ENCODE results near the gene C3orf49.

DNA sequence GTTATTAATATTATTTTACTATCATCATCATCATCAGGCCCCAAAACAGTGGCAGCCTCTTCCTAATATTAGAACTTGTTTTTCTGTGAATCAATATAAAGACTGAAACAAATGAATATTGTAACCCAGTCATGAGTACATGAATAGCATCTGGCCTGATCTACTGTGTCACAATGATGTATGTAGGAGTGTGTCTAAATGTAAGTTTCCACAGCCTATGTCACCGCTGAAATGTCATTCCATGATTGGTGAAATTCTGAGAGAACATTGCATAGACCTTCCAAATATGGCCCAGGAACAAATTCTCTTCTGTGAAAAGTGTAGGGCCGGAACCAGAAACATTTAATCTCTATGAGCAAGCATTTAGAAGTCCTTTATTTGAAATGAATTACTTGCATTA is 20.6 kb upstream of the C3orf49 start:
- no peak for TF ChIP-seq FOXA1 (IDR thresholded peaks at IDR 0.05)
- no peak for TF ChIP-seq SUZ12 (IDR thresholded peaks at IDR 0.05)
- no peak for TF ChIP-seq BHLHE40 (IDR thresholded peaks at IDR 0.05; ENCODE audit: borderline replicate concordance)
- no peak for TF ChIP-seq FOXK2 (IDR thresholded peaks at IDR 0.05)
- no peak for TF ChIP-seq SP1 (IDR thresholded peaks at IDR 0.05)
- no peak for TF ChIP-seq L3MBTL2 (conservative IDR thresholded peaks at IDR 0.05)
- TF ChIP-seq, protein P1, sequence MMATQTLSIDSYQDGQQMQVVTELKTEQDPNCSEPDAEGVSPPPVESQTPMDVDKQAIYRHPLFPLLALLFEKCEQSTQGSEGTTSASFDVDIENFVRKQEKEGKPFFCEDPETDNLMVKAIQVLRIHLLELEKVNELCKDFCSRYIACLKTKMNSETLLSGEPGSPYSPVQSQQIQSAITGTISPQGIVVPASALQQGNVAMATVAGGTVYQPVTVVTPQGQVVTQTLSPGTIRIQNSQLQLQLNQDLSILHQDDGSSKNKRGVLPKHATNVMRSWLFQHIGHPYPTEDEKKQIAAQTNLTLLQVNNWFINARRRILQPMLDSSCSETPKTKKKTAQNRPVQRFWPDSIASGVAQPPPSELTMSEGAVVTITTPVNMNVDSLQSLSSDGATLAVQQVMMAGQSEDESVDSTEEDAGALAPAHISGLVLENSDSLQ (IDR thresholded peaks at IDR 0.05) = no peak
- no peak for TF ChIP-seq HDGF (IDR thresholded peaks at IDR 0.05; ENCODE audit: borderline replicate concordance)
- TF ChIP-seq ARNT (IDR thresholded peaks at IDR 0.05) = no peak
